ENCODE results near the gene DPP9. TPM values are rescaled to one million over a fixed set of nuclear protein-coding genes. Genes with fewer than 3 reads are reported as not detected.

Gene DPP9
- total RNA-seq, 4 donors from 2014 or later: 35.0 to 82.1 (median 42.0) TPM

- no peaks in the 10 kb centered on the region for H3K9me3 ChIP-seq
- ATAC-seq: peak; percentile 96
- TF ChIP-seq CTCF (IDR thresholded peaks at IDR 0.05): no peak
- TF ChIP-seq POLR2A (IDR thresholded peaks at IDR 0.05): peak in 1 of 2 donors; percentile 46
- TF ChIP-seq POLR2AphosphoS5 (IDR thresholded peaks at IDR 0.05): peak; percentile 83
- H3K27me3 ChIP-seq: no peaks in the 10 kb centered on the region
- peak within 1 kb of the TSS in 3 of 4 donors; percentile 74 to 85 (median 79) for H3K27ac ChIP-seq
- 0% methylated on average over 1 of the region's 75 CpGs; no CpG with 5 or more reads in 1 of the 2 donors for WGBS, 2 donors (ENCODE audit: low coverage in 1 of 2)
- peaks cover 0 to 40% of the 10 kb centered on the region in 2 donors for H3K36me3 ChIP-seq
- H3K4me3 ChIP-seq: peak within 1 kb of the TSS; percentile 67 to 98
- peaks cover 0 to 30% (median 11%) of the 10 kb centered on the region in 3 donors for H3K4me1 ChIP-seq
These were observed 53.7 kb downstream of the DPP9 start, which contains the start of gene MYDGF for GRCh38 chr19:4669723-4670480. Gene MYDGF (minus strand): TSS chr19:4670342. CDS start chr19:4670334, 8 bp downstream.

DNA sequence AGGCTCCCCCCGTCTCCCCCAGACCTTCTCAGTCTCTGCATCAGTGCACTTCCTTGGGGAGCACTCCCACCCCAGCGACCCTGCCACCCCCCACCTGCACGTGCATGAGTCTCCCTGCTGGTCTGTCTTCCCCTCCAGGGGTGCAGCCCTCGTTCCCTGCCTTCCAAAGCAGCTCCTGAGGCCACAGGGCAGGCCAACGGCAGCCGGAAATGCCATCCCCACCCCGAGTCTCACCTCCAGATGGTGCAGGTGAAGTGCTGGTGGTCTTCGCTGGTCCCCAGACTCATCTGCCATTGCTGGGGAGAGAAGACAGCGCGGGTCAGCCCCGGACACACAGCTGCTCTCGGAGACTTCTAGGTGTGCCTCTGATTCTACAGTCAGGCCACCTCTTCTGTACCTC is 59.0 kb downstream of the DPP9 start:
- WGBS, 2 donors (ENCODE audit: low coverage in 1 of 2): 87 to 100% methylated on average over 1 to 6 of the region's 12 CpGs
- TF ChIP-seq POLR2A (IDR thresholded peaks at IDR 0.05) (no peak), EP300 (IDR thresholded peaks at IDR 0.05) (no peak), CTCF (IDR thresholded peaks at IDR 0.05) (no peak), POLR2AphosphoS5 (IDR thresholded peaks at IDR 0.05) (no peak)
- H3K27me3 ChIP-seq: no peaks in the 10 kb centered on the region
- H3K4me3 ChIP-seq: no peak overlapping the region
- H3K9me3 ChIP-seq: no peaks in the 10 kb centered on the region
- no peak overlapping the region for H3K27ac ChIP-seq
- H3K4me1 ChIP-seq: peaks cover 0 to 34% (median 8%) of the 10 kb centered on the region in 3 donors
- H3K36me3 ChIP-seq: peaks cover 0 to 87% of the 10 kb centered on the region in 2 donors
- no peak for ATAC-seq

GRCh38 chr19:4662812-4663211 is 60.8 kb downstream of the DPP9 start:
- 79 to 85% methylated on average over 5 to 6 of the region's 6 CpGs for WGBS, 2 donors (ENCODE audit: low coverage in 1 of 2)
- H3K27me3 ChIP-seq: no peaks in the 10 kb centered on the region
- no peak overlapping the region for H3K27ac ChIP-seq
- no peak overlapping the region for H3K4me3 ChIP-seq
- peaks cover 0 to 95% of the 10 kb centered on the region in 2 donors for H3K36me3 ChIP-seq
- ATAC-seq: no peak
- peaks cover 0 to 17% (median 0%) of the 10 kb centered on the region in 3 donors for H3K9me3 ChIP-seq
- peaks cover 0 to 15% (median 0%) of the 10 kb centered on the region in 3 donors for H3K4me1 ChIP-seq
- TF ChIP-seq EP300 (IDR thresholded peaks at IDR 0.05) (no peak), POLR2A (IDR thresholded peaks at IDR 0.05) (no peak), POLR2AphosphoS5 (IDR thresholded peaks at IDR 0.05) (no peak), CTCF (IDR thresholded peaks at IDR 0.05) (no peak)

DNA sequence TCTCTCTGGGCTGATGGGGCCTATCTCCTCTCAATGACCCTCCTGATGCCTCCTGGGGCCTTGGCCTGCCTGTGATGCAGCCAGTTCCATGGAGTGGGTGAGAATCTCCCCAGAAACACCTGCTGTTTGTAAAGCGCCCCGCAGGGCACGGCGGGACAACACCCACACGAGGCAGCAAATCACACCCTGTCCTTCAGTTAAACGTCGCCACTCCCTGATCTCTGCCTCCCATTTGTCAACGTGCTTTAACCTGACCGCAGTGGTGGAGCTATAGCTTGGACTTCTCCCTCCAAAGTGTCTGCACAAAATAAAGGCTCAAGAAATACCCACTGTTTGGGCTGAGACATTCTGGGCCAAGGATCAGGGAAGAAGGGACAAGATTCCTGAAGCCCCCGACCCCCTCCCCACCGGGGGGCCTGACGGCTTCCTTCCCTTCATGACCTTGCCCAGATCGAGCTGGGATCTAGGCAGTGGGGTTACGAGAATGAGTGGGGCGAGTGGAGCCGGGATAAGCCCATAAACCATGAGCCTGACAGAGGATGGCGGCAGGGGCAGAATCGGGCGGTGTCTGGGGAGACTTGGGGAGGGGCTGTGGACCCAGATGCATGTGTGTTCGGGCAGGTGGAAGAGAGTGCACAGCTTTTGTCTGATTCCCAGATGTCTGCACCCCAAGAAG is 61.5 kb downstream of the DPP9 start:
- no peak overlapping the region for H3K4me3 ChIP-seq
- WGBS, 2 donors (ENCODE audit: low coverage in 1 of 2): 54 to 78% methylated on average over 7 to 11 of the region's 20 CpGs
- TF ChIP-seq POLR2AphosphoS5 (IDR thresholded peaks at IDR 0.05) (no peak), POLR2A (IDR thresholded peaks at IDR 0.05) (no peak), CTCF (IDR thresholded peaks at IDR 0.05) (no peak), EP300 (IDR thresholded peaks at IDR 0.05) (no peak)

More for the DNA sequence above, 61.5 kb downstream of the DPP9 start:
- Histone ChIP-seq H3K27me3 (no peaks in the 10 kb centered on the region), H3K36me3 (peaks cover 0 to 95% of the 10 kb centered on the region in 2 donors), H3K27ac (no peak overlapping the region), H3K9me3 (peaks cover 0 to 18% (median 0%) of the 10 kb centered on the region in 3 donors), H3K4me1 (peaks cover 0 to 12% (median 0%) of the 10 kb centered on the region in 3 donors)
- no peak for ATAC-seq

Data from gastroesophageal sphincter (tissue), 4 donors.